GM19324 (cell line): ENCODE results near the gene IYD.
"Not testable (repeated sequence)": the region's sequence is repeated elsewhere in the genome, so short reads cannot be mapped to it uniquely, and the experiment has no call there.

Experiments
- ATAC-seq: cut with Tn5 transposase; IDR thresholded peaks from one replicate; pipeline ENCODE4 v1.9.1; 2021; ENCODE audit warnings: mild to moderate bottlenecking, moderate library complexity; ENCODE audit not compliant: unreplicated experiment, low FRiP score

Gene IYD

GRCh38 chr6:150426198-150426597 is 57.4 kb downstream of the IYD start:
- ATAC-seq = no peak

GRCh38 chr6:150427037-150427602 is 58.3 kb downstream of the IYD start:
- ATAC-seq = no peak

GRCh38 chr6:150427843-150428242 is 59.0 kb downstream of the IYD start:
- ATAC-seq = no peak

- ATAC-seq = no peak
Observed at GRCh38 chr6:150430815-150431214, 62.0 kb downstream of the IYD start.

- ATAC-seq = no peak
Observed at GRCh38 chr6:150435360-150435759, 66.5 kb downstream of the IYD start.

- no peak for ATAC-seq
Observed at GRCh38 chr6:150435832-150436231, 67.0 kb downstream of the IYD start.

- ATAC-seq = no peak
Observed at GRCh38 chr6:150439373-150439772, 70.6 kb downstream of the IYD start.

- ATAC-seq = no peak
Observed at GRCh38 chr6:150443621-150444020, 74.8 kb downstream of the IYD start.

- no peak for ATAC-seq
Observed at GRCh38 chr6:150444308-150444707, 75.5 kb downstream of the IYD start.

GRCh38 chr6:150445486-150445885 is 76.7 kb downstream of the IYD start:
- ATAC-seq = no peak

- ATAC-seq = no peak
Observed at GRCh38 chr6:150448221-150448620, 79.4 kb downstream of the IYD start.

- not testable (repeated sequence) for ATAC-seq
Observed at GRCh38 chr6:150449055-150449454, 80.2 kb downstream of the IYD start.

- no peak for ATAC-seq
Observed at GRCh38 chr6:150450918-150451317, 82.1 kb downstream of the IYD start.

- no peak for ATAC-seq
Observed at GRCh38 chr6:150451807-150452427, 83.1 kb downstream of the IYD start.

- no peak for ATAC-seq
Observed at GRCh38 chr6:150452428-150453243, 83.8 kb downstream of the IYD start.

- no peak for ATAC-seq
Observed at GRCh38 chr6:150453357-150453756, 84.5 kb downstream of the IYD start.
